ENCODE data around the gene GLCCI1.
"Not testable (repeated sequence)": the region's sequence is repeated elsewhere in the genome, so short reads cannot be mapped to it uniquely, and the experiment has no call there.

The GLCCI1 gene

DNA sequence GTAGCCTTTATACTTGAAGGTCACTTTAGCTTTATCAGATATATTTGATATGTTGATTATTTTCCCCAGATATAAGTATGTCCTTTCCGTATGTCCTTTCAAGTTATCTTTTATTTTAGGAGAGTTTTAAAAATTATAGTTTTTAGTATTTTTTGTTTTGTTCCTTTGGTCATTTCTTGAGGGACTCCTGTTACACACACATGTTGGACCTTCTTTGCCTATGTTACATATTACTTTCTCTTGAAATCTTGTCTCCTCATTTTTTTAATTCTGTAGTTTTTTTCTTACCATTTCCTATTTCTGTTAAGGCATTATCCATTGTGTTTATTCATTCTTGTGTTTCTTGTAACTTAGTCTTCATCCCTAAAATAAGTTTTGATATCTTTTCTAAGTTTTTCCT lies 23.9 kb downstream of the GLCCI1 start:
- DNase-seq (ENCODE audit: low read depth in 2 of 2): peak in 1 of 2 donors; percentile 13
- no peak for TF ChIP-seq CTCF (IDR thresholded peaks at IDR 0.05; ENCODE audit: low read depth, low read length)
- no peak overlapping the region for H3K4me3 ChIP-seq (replicated peaks in 1 of 2; ENCODE audit: low read depth in 2 of 2, low read length in 2 of 2)

- DNase-seq (ENCODE audit: low read depth in 2 of 2); H3K4me3 ChIP-seq (replicated peaks in 1 of 2; ENCODE audit: low read depth in 2 of 2, low read length in 2 of 2): not testable (repeated sequence)
Measured at GRCh38 chr7:7995348-7995747, 26.8 kb downstream of the GLCCI1 start.

GRCh38 chr7:7996568-7996967 lies 28.0 kb downstream of the GLCCI1 start:
- peak in 1 of 2 donors; percentile 25 for DNase-seq (ENCODE audit: low read depth in 2 of 2)
- TF ChIP-seq CTCF (IDR thresholded peaks at IDR 0.05; ENCODE audit: low read depth, low read length): no peak
- no peak overlapping the region for H3K4me3 ChIP-seq (replicated peaks in 1 of 2; ENCODE audit: low read depth in 2 of 2, low read length in 2 of 2)

DNA sequence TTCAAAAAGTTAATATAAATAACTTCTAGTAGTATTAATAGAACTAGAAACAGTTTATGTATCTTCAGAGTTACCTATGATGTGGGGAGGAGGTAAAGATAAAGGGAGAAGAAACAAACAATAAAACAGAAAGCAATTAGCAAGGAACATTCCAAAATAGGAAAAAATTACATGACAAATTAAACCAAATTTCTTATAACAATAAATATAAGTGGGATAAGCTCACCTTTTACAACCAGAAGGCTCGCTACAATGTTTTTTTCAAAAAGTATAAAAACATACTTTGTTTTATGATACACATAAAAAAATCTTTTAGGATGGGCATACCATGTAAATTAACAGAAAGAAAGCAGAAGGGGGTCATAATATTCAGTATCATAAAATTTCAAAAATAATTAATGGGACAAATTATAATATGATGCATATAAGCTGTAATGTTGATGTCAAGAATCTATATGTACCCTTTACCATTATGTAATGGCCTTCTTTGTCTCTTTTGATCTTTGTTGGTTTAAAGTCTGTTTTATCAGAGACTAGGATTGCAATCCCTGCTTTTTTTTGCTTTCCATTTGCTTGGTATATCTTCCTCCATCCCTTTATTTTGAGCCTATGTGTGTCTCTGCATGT lies 31.8 kb downstream of the GLCCI1 start:
- no peak for DNase-seq (ENCODE audit: low read depth in 2 of 2)
- no peak overlapping the region for H3K4me3 ChIP-seq (replicated peaks in 1 of 2; ENCODE audit: low read depth in 2 of 2, low read length in 2 of 2)
- TF ChIP-seq CTCF (IDR thresholded peaks at IDR 0.05; ENCODE audit: low read depth, low read length): no peak

DNA sequence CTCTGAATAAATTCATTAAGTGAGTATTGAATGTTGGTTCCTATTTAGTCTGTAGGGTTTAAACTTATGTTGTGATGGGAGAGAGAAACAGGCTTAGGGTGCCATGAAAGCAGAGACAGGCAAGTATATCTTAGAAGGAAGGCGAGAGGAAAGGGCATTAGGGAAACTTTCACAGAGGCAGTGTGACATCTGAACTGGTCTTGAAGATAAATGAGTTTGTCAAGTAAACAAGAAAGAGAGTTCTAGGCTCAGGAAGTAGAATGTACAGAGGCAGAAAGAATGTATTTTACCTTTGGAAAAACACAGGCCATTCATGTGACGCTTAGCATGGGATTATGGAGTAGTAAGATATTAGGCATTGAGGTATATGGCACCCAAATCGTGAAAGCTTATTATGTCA lies 34.5 kb downstream of the GLCCI1 start:
- no peak for DNase-seq (ENCODE audit: low read depth in 2 of 2)
- no peak overlapping the region for H3K4me3 ChIP-seq (replicated peaks in 1 of 2; ENCODE audit: low read depth in 2 of 2, low read length in 2 of 2)
- TF ChIP-seq CTCF (IDR thresholded peaks at IDR 0.05; ENCODE audit: low read depth, low read length): no peak

- no peak overlapping the region for H3K4me3 ChIP-seq (replicated peaks in 1 of 2; ENCODE audit: low read depth in 2 of 2, low read length in 2 of 2)
- no peak for TF ChIP-seq CTCF (IDR thresholded peaks at IDR 0.05; ENCODE audit: low read depth, low read length)
- no peak for DNase-seq (ENCODE audit: low read depth in 2 of 2)
Measured at GRCh38 chr7:8005279-8005678, 36.7 kb downstream of the GLCCI1 start.

- TF ChIP-seq CTCF (IDR thresholded peaks at IDR 0.05; ENCODE audit: low read depth, low read length): no peak
Measured at GRCh38 chr7:8014399-8014798, 45.8 kb downstream of the GLCCI1 start.

More at GRCh38 chr7:8014399-8014798, 45.8 kb downstream of the GLCCI1 start:
- no peak for DNase-seq (ENCODE audit: low read depth in 2 of 2)
- H3K4me3 ChIP-seq (replicated peaks in 1 of 2; ENCODE audit: low read depth in 2 of 2, low read length in 2 of 2): no peak overlapping the region

Measured in cardiac fibroblast (primary cell).